ENCODE data around the gene MED25. TPM values are rescaled to one million over a fixed set of nuclear protein-coding genes. Genes with fewer than 3 reads are reported as not detected.

MED25 gene
- polyA plus RNA-seq, 1 of the 3 experiments (the other 2 are of a cell fraction) = 30.2 TPM

- 73% methylated on average over 9 of the region's 9 CpGs for WGBS (ENCODE audit: low lambda C conversion rate)
- Histone ChIP-seq H3K36me3 (replicated peaks in 1 of 2; ENCODE audit: control insufficient read depth in 1 of 2, insufficient read depth in 2 of 2, low read length in 1 of 2) (peaks cover 43 to 51% of the 10 kb centered on the region in 2 experiments), H3K4me2 (peak overlapping the region; percentile 97), H3K27ac (ENCODE audit: low read depth in 2 of 2, low read length in 1 of 2) (peak overlapping the region in 1 of 2 experiments; percentile 96; a peak in 2 of 4 replicates), H3K27me3 (ENCODE audit: insufficient read depth) (no peaks in the 10 kb centered on the region), H3K9me2 (no peaks in the 10 kb centered on the region), H2AFZ (ENCODE audit: low read depth) (no peak overlapping the region), H3K4me1 (ENCODE audit: control insufficient read depth in 1 of 2, insufficient read depth in 2 of 2, low read depth in 1 of 2, low read length in 1 of 2) (peaks cover 7 to 23% of the 10 kb centered on the region in 2 experiments; a peak in 3 of 4 replicates), H3K4me3 (ENCODE audit: low read depth in 2 of 2, low read length in 1 of 2) (peak overlapping the region; percentile 98 to 99; a peak in 3 of 4 replicates), H3K9ac (peak overlapping the region; percentile 97), H3K79me2 (ENCODE audit: insufficient read depth) (peaks cover 45% of the 10 kb centered on the region), H4K20me1 (ENCODE audit: insufficient read depth) (no peaks in the 10 kb centered on the region), H3F3A (replicated peaks; ENCODE audit: insufficient read depth) (no peaks in the 10 kb centered on the region), H3K9me3 (no peaks in the 10 kb centered on the region)
- TF ChIP-seq FOXJ3 (CRISPR knock-in tag; IDR thresholded peaks at IDR 0.05) (no peak), RFX5 (IDR thresholded peaks at IDR 0.05; ENCODE audit: low read length) (no peak), SMC3 (IDR thresholded peaks at IDR 0.05; ENCODE audit: low read depth, low read length) (no peak), NRF1 (IDR thresholded peaks at IDR 0.05; ENCODE audit: low read depth, low read length) (no peak), EZH2phosphoT487 (IDR thresholded peaks at IDR 0.05; ENCODE audit: borderline replicate concordance, low read depth) (no peak), USF1 (IDR thresholded peaks at IDR 0.05; ENCODE audit: borderline replicate concordance, low read depth) (no peak), RXRA (IDR thresholded peaks at IDR 0.05; ENCODE audit: borderline replicate concordance, low read depth) (no peak), TAF1 (IDR thresholded peaks at IDR 0.05; ENCODE audit: borderline replicate concordance, low read depth, low read length) (no peak), ELF1 (IDR thresholded peaks at IDR 0.05) (no peak), YY1 (IDR thresholded peaks at IDR 0.05; ENCODE audit: low read depth) (no peak), FOXM1 (IDR thresholded peaks at IDR 0.05; ENCODE audit: low read depth) (no peak), TEAD4 (IDR thresholded peaks at IDR 0.05; ENCODE audit: borderline replicate concordance, insufficient read depth) (no peak), EP300 (IDR thresholded peaks at IDR 0.05; ENCODE audit: borderline replicate concordance in 1 of 2, low read depth in 1 of 2, low read length in 1 of 2) (no peak)
- TF ChIP-seq, protein P1, sequence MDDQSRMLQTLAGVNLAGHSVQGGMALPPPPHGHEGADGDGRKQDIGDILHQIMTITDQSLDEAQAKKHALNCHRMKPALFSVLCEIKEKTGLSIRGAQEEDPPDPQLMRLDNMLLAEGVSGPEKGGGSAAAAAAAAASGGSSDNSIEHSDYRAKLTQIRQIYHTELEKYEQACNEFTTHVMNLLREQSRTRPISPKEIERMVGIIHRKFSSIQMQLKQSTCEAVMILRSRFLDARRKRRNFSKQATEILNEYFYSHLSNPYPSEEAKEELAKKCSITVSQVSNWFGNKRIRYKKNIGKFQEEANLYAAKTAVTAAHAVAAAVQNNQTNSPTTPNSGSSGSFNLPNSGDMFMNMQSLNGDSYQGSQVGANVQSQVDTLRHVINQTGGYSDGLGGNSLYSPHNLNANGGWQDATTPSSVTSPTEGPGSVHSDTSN (IDR thresholded peaks at IDR 0.05) = no peak
- no peak for DNase-seq
- CTCF ChIA-PET = interaction anchor here (1.0 to 1.1 kb wide), 2 partner anchors 10 to 11 kb away, joined by 3 to 5 read pairs; no protein-coding TSS in a partner anchor
- POLR2A ChIA-PET = interaction anchor here (3.5 kb wide), 1 partner anchor 11 kb away, joined by 22 read pairs; the partner anchor contains the start of gene PNKP
Measured at GRCh38 chr19:49878744-49879070, 60.6 kb downstream of the MED25 start.

DNA sequence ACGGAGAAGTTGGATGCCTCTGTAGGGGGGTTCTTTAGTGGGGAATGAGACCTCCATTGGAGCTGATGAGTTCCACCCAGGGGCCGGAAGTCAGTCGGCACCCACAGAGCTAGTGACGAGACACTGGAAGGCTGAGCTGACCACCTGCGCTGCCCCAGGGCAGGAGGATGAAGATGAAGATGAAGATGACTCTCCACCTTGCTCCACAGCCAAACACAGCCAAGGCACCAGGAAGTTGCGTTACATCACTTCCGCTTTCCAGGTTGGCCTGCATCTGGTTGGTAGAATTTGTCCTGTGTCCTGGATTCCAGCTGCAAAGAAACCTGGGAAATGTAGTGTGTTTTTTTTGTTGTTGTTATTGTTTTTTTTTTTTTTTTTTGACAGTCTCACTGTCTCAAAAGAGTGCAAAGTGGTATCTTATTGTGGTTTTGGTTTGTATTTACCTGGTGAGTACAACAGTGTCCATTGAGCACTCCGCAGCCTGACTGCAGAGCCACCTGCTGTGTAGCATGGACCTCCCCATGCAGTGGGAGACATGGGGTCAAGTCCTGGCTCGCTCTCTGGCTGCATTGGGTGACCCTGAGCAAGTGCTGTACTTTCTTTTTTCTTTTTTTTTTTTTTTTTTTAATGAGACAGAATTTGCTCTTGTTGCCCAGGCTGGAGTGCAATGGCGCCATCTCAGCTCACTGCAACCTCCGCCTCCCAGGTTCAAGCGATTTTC is 61.3 kb downstream of the MED25 start:
- Histone ChIP-seq H3K9me2 (no peaks in the 10 kb centered on the region), H2AFZ (ENCODE audit: low read depth) (no peak overlapping the region), H3K4me3 (ENCODE audit: low read depth in 2 of 2, low read length in 1 of 2) (peak overlapping the region in 1 of 2 experiments; percentile 98; a peak in 1 of 4 replicates), H3K27me3 (ENCODE audit: insufficient read depth) (no peaks in the 10 kb centered on the region), H3K9me3 (no peaks in the 10 kb centered on the region), H3K9ac (no peak overlapping the region), H3K4me2 (peak overlapping the region; percentile 97), H3F3A (replicated peaks; ENCODE audit: insufficient read depth) (no peaks in the 10 kb centered on the region), H4K20me1 (ENCODE audit: insufficient read depth) (no peaks in the 10 kb centered on the region), H3K36me3 (replicated peaks in 1 of 2; ENCODE audit: control insufficient read depth in 1 of 2, insufficient read depth in 2 of 2, low read length in 1 of 2) (peaks cover 41 to 51% of the 10 kb centered on the region in 2 experiments), H3K4me1 (ENCODE audit: control insufficient read depth in 1 of 2, insufficient read depth in 2 of 2, low read depth in 1 of 2, low read length in 1 of 2) (peaks cover 7 to 23% of the 10 kb centered on the region in 2 experiments; a peak in 3 of 4 replicates), H3K27ac (ENCODE audit: low read depth in 2 of 2, low read length in 1 of 2) (no peak overlapping the region; a peak in 1 of 4 replicates), H3K79me2 (ENCODE audit: insufficient read depth) (peaks cover 38% of the 10 kb centered on the region)
- no peak for DNase-seq
- TF ChIP-seq RXRA (IDR thresholded peaks at IDR 0.05; ENCODE audit: borderline replicate concordance, low read depth) (no peak), GABPA (IDR thresholded peaks at IDR 0.05; ENCODE audit: low read depth) (peak; percentile 63)
- CTCF ChIA-PET = interaction anchor here (1.1 kb wide), 1 partner anchor 11 kb away, joined by 5 read pairs; no protein-coding TSS in a partner anchor
- POLR2A ChIA-PET = interaction anchor here (3.5 kb wide), 1 partner anchor 11 kb away, joined by 22 read pairs; the partner anchor contains the start of gene PNKP
- 95% methylated on average over 10 of the region's 12 CpGs for WGBS (ENCODE audit: low lambda C conversion rate)
